GM23338 (cell line): ENCODE data around the gene KRTAP4-3. TPM values are rescaled to one million over a fixed set of nuclear protein-coding genes. Genes with fewer than 3 reads are reported as not detected.

Experiments
- ATAC-seq: fragments of 200-7000 bp; cut with Tn5 transposase; 3 replicates; pipeline ENCODE4 v1.9.1; 2020
- DNase-seq: peaks from one replicate; pipeline ENCODE4 v3.0.0-alpha.2; 2015; ENCODE audit warnings: low spot score
- H2AFZ ChIP-seq: fragments of 200-600 bp; sonication (generic); 2 replicates; pipeline ENCODE4 v1.8.0; 2016; ENCODE audit warnings: antibody characterized with exemption, mild to moderate bottlenecking, moderate library complexity
- H3F3A ChIP-seq: fragments of 200-600 bp; sonication (generic); replicated peaks from 2 replicates; pipeline ENCODE4 v1.8.0; 2017; ENCODE audit warnings: antibody characterized with exemption, mixed run types, low read depth
- H3K27ac ChIP-seq: fragments of 200-600 bp; sonication (generic); 2 replicates; pipeline ENCODE4 v1.6.1; 2016; ENCODE audit warnings: low read depth
- H3K27me3 ChIP-seq: fragments of 200-600 bp; sonication (generic); 2 replicates; pipeline ENCODE4 v1.8.0; 2016; ENCODE audit warnings: mild to moderate bottlenecking, mixed run types, moderate library complexity; ENCODE audit not compliant: insufficient read depth
- H3K36me3 ChIP-seq: fragments of 200-600 bp; sonication (generic); 2 replicates; pipeline ENCODE4 v1.8.0; 2016; ENCODE audit warnings: mild to moderate bottlenecking; ENCODE audit not compliant: insufficient read depth
- H3K4me1 ChIP-seq: fragments of 200-600 bp; sonication (generic); 2 replicates; pipeline ENCODE4 v1.8.0; 2016; ENCODE audit warnings: mild to moderate bottlenecking, moderate library complexity; ENCODE audit not compliant: insufficient read depth
- H3K4me2 ChIP-seq: fragments of 200-600 bp; sonication (generic); 2 replicates; pipeline ENCODE4 v1.7.1; 2017; ENCODE audit warnings: mixed run types
- H3K4me3 ChIP-seq: fragments of 200-600 bp; sonication (generic); 2 replicates; pipeline ENCODE4 v1.6.1; 2016; ENCODE audit warnings: mixed run types
- H3K79me2 ChIP-seq: fragments of 200-600 bp; sonication (generic); replicated peaks from 2 replicates; pipeline ENCODE4 v1.8.0; 2017; ENCODE audit warnings: mild to moderate bottlenecking; ENCODE audit not compliant: insufficient read depth
- H3K9me2 ChIP-seq: fragments of 200-600 bp; sonication (generic); 2 replicates; pipeline ENCODE4 v1.8.0; 2017; ENCODE audit not compliant: insufficient read depth
- H4K20me1 ChIP-seq: fragments of 200-600 bp; sonication (generic); replicated peaks from 2 replicates; pipeline ENCODE4 v1.8.0; 2017; ENCODE audit warnings: mild to moderate bottlenecking; ENCODE audit not compliant: insufficient read depth
- H3K27ac Mint-ChIP-seq: 2 replicates; pipeline ENCODE4 v1.8.0; 2020; ENCODE audit warnings: inconsistent platforms, mild to moderate bottlenecking, moderate library complexity, mixed read lengths
- H3K27me3 Mint-ChIP-seq: 3 replicates; pipeline ENCODE4 v1.8.0; 2022; ENCODE audit warnings: low read depth, mild to moderate bottlenecking, moderate library complexity, mixed read lengths, inconsistent platforms; ENCODE audit not compliant: insufficient read depth, poor library complexity
- H3K36me3 Mint-ChIP-seq: 3 replicates; pipeline ENCODE4 v1.8.0; 2021; ENCODE audit warnings: low read depth, mild to moderate bottlenecking, inconsistent platforms, moderate library complexity, mixed read lengths
- H3K4me1 Mint-ChIP-seq: 3 replicates; pipeline ENCODE4 v1.8.0; 2020; ENCODE audit warnings: mild to moderate bottlenecking, inconsistent platforms, mixed read lengths
- H3K4me3 Mint-ChIP-seq: 3 replicates; pipeline ENCODE4 v1.8.0; 2021; ENCODE audit warnings: moderate library complexity, mild to moderate bottlenecking, inconsistent platforms, mixed read lengths
- H3K9me3 Mint-ChIP-seq: 3 replicates; pipeline ENCODE4 v1.8.0; 2020; ENCODE audit warnings: moderate library complexity, mild to moderate bottlenecking, inconsistent platforms, mixed read lengths
- CREB1 ChIP-seq: fragments of 250-450 bp; sonication (Bioruptor Pico); IDR thresholded peaks from 2 replicates; pipeline ENCODE4 v1.5.0; 2020; ENCODE audit warnings: low read depth, mild to moderate bottlenecking, moderate library complexity
- CTCF ChIP-seq, 2 experiments: fragments of 200-600 bp in 1 of 2; sonication (generic) in 1 of 2; conservative IDR thresholded peaks; 2 replicates each; pipeline versions ENCODE4 v1.5.1 to v1.6.1; 2016 to 2017; ENCODE audit warnings: antibody characterized with exemption in 2 of 2, low read depth in 2 of 2, mild to moderate bottlenecking in 2 of 2, moderate library complexity in 1 of 2
- ETS1 ChIP-seq: IDR thresholded peaks from 2 replicates; pipeline ENCODE4 v1.6.1; 2016; ENCODE audit warnings: antibody characterized with exemption
- EZH2 ChIP-seq: fragments of 200-600 bp; sonication (generic); IDR thresholded peaks from one replicate; pipeline ENCODE4 v1.8.0; 2017; ENCODE audit warnings: antibody characterized with exemption, mild to moderate bottlenecking, low read depth; ENCODE audit not compliant: unreplicated experiment
- EZH2phosphoT487 ChIP-seq: fragments of 200-600 bp; sonication (generic); IDR thresholded peaks from one replicate; pipeline ENCODE4 v1.8.1; 2018; ENCODE audit warnings: antibody characterized with exemption; ENCODE audit not compliant: unreplicated experiment
- POLR2AphosphoS5 ChIP-seq: IDR thresholded peaks from 2 replicates; pipeline ENCODE4 v1.6.1; 2016; ENCODE audit warnings: antibody characterized with exemption, low read depth
- REST ChIP-seq: IDR thresholded peaks from one replicate; pipeline ENCODE4 v1.6.1; 2018; ENCODE audit warnings: antibody characterized with exemption; ENCODE audit not compliant: unreplicated experiment
- STAT1 ChIP-seq: IDR thresholded peaks from one replicate; pipeline ENCODE4 v1.6.1; 2016; ENCODE audit warnings: antibody characterized with exemption; ENCODE audit not compliant: unreplicated experiment
- ZNF114 ChIP-seq: fragments of 250-450 bp; sonication (Bioruptor Pico); IDR thresholded peaks from 2 replicates; pipeline ENCODE4 v1.5.0; 2020; ENCODE audit warnings: mild to moderate bottlenecking, moderate library complexity
- ZNF331 ChIP-seq: fragments of 250-450 bp; sonication (Bioruptor Pico); IDR thresholded peaks from 2 replicates; pipeline ENCODE4 v1.5.0; 2020; ENCODE audit warnings: low read depth, mild to moderate bottlenecking, moderate library complexity
- ZNF462 ChIP-seq: fragments of 250-450 bp; sonication (Bioruptor Pico); IDR thresholded peaks from 2 replicates; pipeline ENCODE4 v1.5.0; 2020; ENCODE audit warnings: mild to moderate bottlenecking, moderate library complexity
- polyA plus RNA-seq: library from polyadenylated mRNA; unstranded; fragments of >200 nt; fragmentation: Nextera tagmentation; extraction: Ambion mirVana; gene quantifications from 2 replicates; pipeline ENCODE4 v1.2.1, GENCODE V29; 2016
- total RNA-seq: library from RNA; depleted of rRNA; stranded (reverse); fragments of >200 nt; shearing (Covaris generic); gene quantifications from 2 replicates; pipeline ENCODE4 v1.2.3, GENCODE V29; 2014

Gene KRTAP4-3
- total and polyA plus RNA-seq, 2 experiments from 2014 or later: not detected

GRCh38 chr17:41140360-41141131 lies 27.5 kb downstream of the KRTAP4-3 start, which contains the start of gene KRTAP4-6:
KRTAP4-6 (minus strand) TSS chr17:41140544; CDS start chr17:41140487, 57 bp downstream.
- Histone ChIP-seq H3K27ac (no peak within 1 kb of the TSS), H3K79me2 (no peaks in the 10 kb centered on the region), H3F3A (no peaks in the 10 kb centered on the region), H4K20me1 (no peaks in the 10 kb centered on the region), H3K4me2 (no peak within 1 kb of the TSS), H3K9me2 (0 out of 2 replicates have a peak, but pooled peaks cover 3% of the 10 kb centered on the region), H3K36me3 (no peaks in the 10 kb centered on the region; the same call in 1 of the 2 replicates), H3K27me3 (no peaks in the 10 kb centered on the region), H2AFZ (no peak within 1 kb of the TSS), H3K4me1 (no peaks in the 10 kb centered on the region), H3K4me3 (no peak within 1 kb of the TSS)
- H3K4me1 Mint-ChIP-seq: no peaks in the 10 kb centered on the region
- no peak within 1 kb of the TSS; the same call in 1 of the 2 replicates for H3K27ac Mint-ChIP-seq
- H3K4me3 Mint-ChIP-seq: no peak within 1 kb of the TSS
- DNase-seq: no peak
- H3K27me3 Mint-ChIP-seq: no peaks in the 10 kb centered on the region
- peaks cover 42% of the 10 kb centered on the region for H3K9me3 Mint-ChIP-seq
- TF ChIP-seq ZNF331 (CRISPR knock-in tag): no peak
- TF ChIP-seq CTCF (conservative IDR thresholded peaks at IDR 0.05; ENCODE audit: low read depth in 2 of 2): no peak
- TF ChIP-seq ZNF462: no peak
- no peak for TF ChIP-seq STAT1
- no peak for TF ChIP-seq CREB1 (CRISPR knock-in tag)
- no peak for TF ChIP-seq ETS1
- TF ChIP-seq ZNF114 (CRISPR knock-in tag): no peak
- TF ChIP-seq POLR2AphosphoS5: no peak
- no peak for TF ChIP-seq EZH2phosphoT487
- no peak for TF ChIP-seq REST
- no peak for TF ChIP-seq EZH2
- H3K36me3 Mint-ChIP-seq: peaks cover 28% of the 10 kb centered on the region
- ATAC-seq: no peak
